Measurements from ENCODE around the gene YPEL5.

DNA sequence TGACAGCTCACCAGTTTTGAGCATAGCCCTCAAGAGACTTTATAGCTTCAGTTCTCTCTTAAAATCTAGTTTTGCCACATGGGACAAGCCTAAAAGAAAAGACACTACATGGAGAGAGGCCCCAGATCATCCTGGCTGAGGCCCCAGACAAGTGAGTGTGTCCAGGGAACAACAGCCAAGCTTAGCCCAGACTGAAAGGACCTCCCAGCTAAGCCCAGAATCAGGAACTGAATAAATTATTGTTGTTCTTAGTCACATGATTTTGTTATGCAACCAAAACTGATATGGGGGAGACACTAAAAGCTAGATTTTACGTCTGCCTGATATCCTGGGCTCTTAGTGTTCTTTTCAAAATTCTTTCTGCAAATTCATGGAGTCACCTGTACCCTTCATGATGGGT is 55.2 kb downstream of the YPEL5 start:
- TF ChIP-seq ZNF232 (CRISPR knock-in tag; IDR thresholded peaks at IDR 0.05) (no peak), CREM (CRISPR knock-in tag; IDR thresholded peaks at IDR 0.05) (no peak), NFYB (CRISPR knock-in tag; conservative IDR thresholded peaks at IDR 0.05; ENCODE audit: low read depth) (no peak)
- TF ChIP-seq, protein P1, sequence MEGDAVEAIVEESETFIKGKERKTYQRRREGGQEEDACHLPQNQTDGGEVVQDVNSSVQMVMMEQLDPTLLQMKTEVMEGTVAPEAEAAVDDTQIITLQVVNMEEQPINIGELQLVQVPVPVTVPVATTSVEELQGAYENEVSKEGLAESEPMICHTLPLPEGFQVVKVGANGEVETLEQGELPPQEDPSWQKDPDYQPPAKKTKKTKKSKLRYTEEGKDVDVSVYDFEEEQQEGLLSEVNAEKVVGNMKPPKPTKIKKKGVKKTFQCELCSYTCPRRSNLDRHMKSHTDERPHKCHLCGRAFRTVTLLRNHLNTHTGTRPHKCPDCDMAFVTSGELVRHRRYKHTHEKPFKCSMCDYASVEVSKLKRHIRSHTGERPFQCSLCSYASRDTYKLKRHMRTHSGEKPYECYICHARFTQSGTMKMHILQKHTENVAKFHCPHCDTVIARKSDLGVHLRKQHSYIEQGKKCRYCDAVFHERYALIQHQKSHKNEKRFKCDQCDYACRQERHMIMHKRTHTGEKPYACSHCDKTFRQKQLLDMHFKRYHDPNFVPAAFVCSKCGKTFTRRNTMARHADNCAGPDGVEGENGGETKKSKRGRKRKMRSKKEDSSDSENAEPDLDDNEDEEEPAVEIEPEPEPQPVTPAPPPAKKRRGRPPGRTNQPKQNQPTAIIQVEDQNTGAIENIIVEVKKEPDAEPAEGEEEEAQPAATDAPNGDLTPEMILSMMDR (IDR thresholded peaks at IDR 0.05) = no peak
- TF ChIP-seq, protein P2, sequence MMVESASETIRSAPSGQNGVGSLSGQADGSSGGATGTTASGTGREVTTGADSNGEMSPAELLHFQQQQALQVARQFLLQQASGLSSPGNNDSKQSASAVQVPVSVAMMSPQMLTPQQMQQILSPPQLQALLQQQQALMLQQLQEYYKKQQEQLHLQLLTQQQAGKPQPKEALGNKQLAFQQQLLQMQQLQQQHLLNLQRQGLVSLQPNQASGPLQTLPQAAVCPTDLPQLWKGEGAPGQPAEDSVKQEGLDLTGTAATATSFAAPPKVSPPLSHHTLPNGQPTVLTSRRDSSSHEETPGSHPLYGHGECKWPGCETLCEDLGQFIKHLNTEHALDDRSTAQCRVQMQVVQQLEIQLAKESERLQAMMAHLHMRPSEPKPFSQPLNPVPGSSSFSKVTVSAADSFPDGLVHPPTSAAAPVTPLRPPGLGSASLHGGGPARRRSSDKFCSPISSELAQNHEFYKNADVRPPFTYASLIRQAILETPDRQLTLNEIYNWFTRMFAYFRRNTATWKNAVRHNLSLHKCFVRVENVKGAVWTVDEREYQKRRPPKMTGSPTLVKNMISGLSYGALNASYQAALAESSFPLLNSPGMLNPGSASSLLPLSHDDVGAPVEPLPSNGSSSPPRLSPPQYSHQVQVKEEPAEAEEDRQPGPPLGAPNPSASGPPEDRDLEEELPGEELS (CRISPR knock-in tag; IDR thresholded peaks at IDR 0.05) = no peak
- TF ChIP-seq, protein P3, sequence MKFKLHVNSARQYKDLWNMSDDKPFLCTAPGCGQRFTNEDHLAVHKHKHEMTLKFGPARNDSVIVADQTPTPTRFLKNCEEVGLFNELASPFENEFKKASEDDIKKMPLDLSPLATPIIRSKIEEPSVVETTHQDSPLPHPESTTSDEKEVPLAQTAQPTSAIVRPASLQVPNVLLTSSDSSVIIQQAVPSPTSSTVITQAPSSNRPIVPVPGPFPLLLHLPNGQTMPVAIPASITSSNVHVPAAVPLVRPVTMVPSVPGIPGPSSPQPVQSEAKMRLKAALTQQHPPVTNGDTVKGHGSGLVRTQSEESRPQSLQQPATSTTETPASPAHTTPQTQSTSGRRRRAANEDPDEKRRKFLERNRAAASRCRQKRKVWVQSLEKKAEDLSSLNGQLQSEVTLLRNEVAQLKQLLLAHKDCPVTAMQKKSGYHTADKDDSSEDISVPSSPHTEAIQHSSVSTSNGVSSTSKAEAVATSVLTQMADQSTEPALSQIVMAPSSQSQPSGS (CRISPR knock-in tag; IDR thresholded peaks at IDR 0.05; ENCODE audit: borderline replicate concordance, low read depth) = no peak

Data from WTC11 (cell line).